ENCODE measurements around the gene KANSL1L. TPM values are rescaled to one million over a fixed set of nuclear protein-coding genes. Genes with fewer than 3 reads are reported as not detected.

KANSL1L gene
- total and polyA plus RNA-seq, 9 of the 15 experiments (the other 6 are each of a cell fraction or from before 2014, with no cell fraction given) = 1.3 to 6.7 (median 2.4) TPM

- no peak for TF ChIP-seq ZNF785 (CRISPR knock-in tag; IDR thresholded peaks at IDR 0.05)
- no peak for TF ChIP-seq CAMTA2 (CRISPR knock-in tag; conservative IDR thresholded peaks at IDR 0.05)
Observed at GRCh38 chr2:210128961-210129360, 42.2 kb downstream of the KANSL1L start (continued).

DNA sequence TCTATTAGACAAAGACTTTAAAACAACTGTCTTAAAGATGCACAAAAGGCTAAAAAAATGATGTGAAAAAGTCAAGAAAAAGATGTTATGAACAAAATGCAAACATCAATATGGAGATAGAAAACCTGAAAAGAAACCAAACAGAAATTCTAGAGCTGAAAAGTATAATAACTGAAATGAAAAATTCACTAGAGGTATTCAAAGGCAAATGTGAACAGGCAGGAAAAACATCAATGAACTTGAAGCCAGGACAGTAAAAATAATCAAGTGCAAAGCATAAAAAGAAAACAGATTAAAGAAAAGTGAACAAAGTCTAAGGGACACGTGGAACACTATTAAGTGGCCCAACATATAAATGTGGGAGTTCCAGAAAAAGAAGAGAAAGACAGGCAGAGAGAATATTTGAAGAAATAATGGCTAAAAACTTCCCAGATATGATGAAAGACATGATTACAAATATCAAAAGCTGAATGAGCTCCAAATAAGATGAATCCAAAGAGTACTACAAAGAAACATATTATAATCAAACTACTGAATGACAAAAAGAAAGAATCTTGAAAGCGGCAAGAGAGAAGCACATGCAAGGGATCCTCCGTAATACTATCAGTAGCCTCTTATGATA is 57.5 kb downstream of the KANSL1L start:
- WGBS (ENCODE audit: insufficient coverage, low coverage, missing lambda C conversion rate) = 51% methylated on average over 3 of the region's 3 CpGs
- Histone ChIP-seq H3K9ac (ENCODE audit: insufficient read depth in 1 of 2, low read depth in 2 of 2, low read length in 2 of 2) (no peak overlapping the region), H4K20me1 (replicated peaks; ENCODE audit: control insufficient read depth, insufficient read depth, low read length) (no peaks in the 10 kb centered on the region), H3K4me1 (replicated peaks in 1 of 2; ENCODE audit: control insufficient read depth in 2 of 2, insufficient read depth in 2 of 2, low read length in 2 of 2) (no peaks in the 10 kb centered on the region), H3K27me3 (ENCODE audit: control insufficient read depth in 2 of 2, insufficient read depth in 2 of 2, low read length in 2 of 2) (no peaks in the 10 kb centered on the region), H3K4me3 (no peak overlapping the region), H3K36me3 (ENCODE audit: control insufficient read depth, insufficient read depth, low read length) (no peaks in the 10 kb centered on the region), H3K9me1 (ENCODE audit: control insufficient read depth, insufficient read depth, low read length) (no peaks in the 10 kb centered on the region), H3K27ac (ENCODE audit: extremely low read depth, low read depth, low read length) (no peak overlapping the region), H3K4me2 (ENCODE audit: insufficient read depth, low read length) (no peak overlapping the region), H3K9me3 (replicated peaks; ENCODE audit: control insufficient read depth, insufficient read depth, low read depth, low read length) (no peaks in the 10 kb centered on the region), H3K79me2 (ENCODE audit: control insufficient read depth, insufficient read depth, low read length) (no peaks in the 10 kb centered on the region), H2AFZ (ENCODE audit: low read depth, low read length) (no peak overlapping the region)
- no peak for FAIRE-seq
- POLR2A ChIA-PET = no interaction called here
- DNase-seq (ENCODE audit: extremely low read depth in 1 of 4, low spot score in 3 of 4) = no peak
- intact Hi-C loops (cut with micrococcal nuclease) = no loop called here
- CTCF ChIA-PET (ENCODE audit: low intra/inter-chr PET ratio) = no interaction called here
- in situ Hi-C loops (cut with MboI) = no loop called here
- BruUV-seq (replicated peaks) = no TSS peak
- no peak for ATAC-seq
- TF ChIP-seq RBM14 (IDR thresholded peaks at IDR 0.05; ENCODE audit: borderline replicate concordance, insufficient read depth, low read depth, low read length) = no peak
- TF ChIP-seq, protein P1, sequence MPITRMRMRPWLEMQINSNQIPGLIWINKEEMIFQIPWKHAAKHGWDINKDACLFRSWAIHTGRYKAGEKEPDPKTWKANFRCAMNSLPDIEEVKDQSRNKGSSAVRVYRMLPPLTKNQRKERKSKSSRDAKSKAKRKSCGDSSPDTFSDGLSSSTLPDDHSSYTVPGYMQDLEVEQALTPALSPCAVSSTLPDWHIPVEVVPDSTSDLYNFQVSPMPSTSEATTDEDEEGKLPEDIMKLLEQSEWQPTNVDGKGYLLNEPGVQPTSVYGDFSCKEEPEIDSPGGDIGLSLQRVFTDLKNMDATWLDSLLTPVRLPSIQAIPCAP (CRISPR knock-in tag; IDR thresholded peaks at IDR 0.05; ENCODE audit: borderline replicate concordance) = no peak
- no peak for TF ChIP-seq ZNF639 (CRISPR knock-in tag; conservative IDR thresholded peaks at IDR 0.05 in 1 of 2, IDR thresholded peaks at IDR 0.05 in 1 of 2)
- TF ChIP-seq E2F8 (IDR thresholded peaks at IDR 0.05; ENCODE audit: low read depth, partially characterized antibody) = no peak
- no peak for TF ChIP-seq NCOA2 (IDR thresholded peaks at IDR 0.05; ENCODE audit: partially characterized antibody in 2 of 2)

All from K562 (cell line).